NCI-H2029 treated with DMSO at 0.1 percent for 48 hours (cell line): ENCODE results near the gene TMEM18.

Experiments used
- DNase-seq: peaks from one replicate; lab custom pipeline; 2025; lab: John Stamatoyannopoulos, UW

TMEM18 gene

DNA sequence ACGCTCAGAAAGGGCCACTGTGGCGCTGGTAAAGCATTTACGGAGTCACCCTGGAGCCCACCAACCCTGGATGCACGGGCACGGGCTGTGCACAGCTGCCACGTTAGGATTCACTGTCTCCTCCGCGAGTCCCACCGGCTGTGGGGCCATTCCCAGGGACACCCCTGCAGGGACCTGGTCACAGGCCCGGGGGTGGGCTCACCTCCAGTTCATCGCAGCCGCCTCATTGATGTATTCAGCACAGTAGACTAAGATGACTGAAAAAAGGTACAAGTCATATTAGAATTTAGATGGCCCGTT lies 4.7 kb downstream of the TMEM18 start:
- DNase-seq = no peak

DNA sequence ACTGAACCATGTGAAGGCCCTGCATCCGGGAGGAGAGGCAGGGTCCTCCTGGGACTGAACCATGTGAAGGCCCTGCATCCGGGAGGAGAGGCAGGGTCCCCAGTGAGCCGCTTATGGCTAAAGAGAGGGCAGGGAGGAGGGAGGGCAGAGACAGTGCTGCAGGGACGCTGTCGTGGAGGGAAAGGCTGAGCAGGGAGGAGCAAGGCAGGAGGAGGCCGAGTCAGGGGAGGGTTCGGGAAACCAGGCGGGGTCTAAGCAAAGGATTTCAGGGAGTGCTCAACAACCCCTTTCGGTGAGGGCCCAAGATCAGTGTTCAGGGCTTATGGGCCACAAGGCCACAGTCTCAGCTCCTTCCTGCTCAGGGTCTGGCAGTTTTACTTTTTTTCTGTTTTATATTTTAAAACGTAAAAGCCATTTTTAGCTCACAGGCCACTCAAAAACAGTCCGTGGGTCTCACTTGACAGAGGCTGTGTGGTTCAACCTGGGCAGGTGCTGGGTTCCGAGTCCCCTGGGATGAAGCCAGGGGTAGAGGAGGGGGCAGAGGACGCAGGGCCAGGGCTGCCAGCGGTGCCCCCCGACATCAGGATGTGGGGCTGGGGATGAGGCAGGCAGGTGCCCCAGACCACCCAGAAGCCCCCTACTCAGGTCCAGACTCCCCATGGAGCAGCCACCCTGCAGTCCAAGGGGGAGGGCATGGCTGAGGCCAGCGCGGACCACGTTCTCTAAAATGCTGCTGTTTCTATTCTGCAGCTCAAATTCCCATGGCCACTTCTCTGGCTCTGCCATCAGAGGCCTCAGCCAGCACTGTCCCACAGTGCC lies 5.2 kb downstream of the TMEM18 start:
- no peak for DNase-seq

- no peak for DNase-seq
These were observed 6.1 kb downstream of the TMEM18 start for GRCh38 chr2:671072-671471.

- no peak for DNase-seq
These were observed 6.6 kb downstream of the TMEM18 start for GRCh38 chr2:670637-671036.

GRCh38 chr2:669323-669722 lies 7.9 kb downstream of the TMEM18 start:
- no peak for DNase-seq

DNA sequence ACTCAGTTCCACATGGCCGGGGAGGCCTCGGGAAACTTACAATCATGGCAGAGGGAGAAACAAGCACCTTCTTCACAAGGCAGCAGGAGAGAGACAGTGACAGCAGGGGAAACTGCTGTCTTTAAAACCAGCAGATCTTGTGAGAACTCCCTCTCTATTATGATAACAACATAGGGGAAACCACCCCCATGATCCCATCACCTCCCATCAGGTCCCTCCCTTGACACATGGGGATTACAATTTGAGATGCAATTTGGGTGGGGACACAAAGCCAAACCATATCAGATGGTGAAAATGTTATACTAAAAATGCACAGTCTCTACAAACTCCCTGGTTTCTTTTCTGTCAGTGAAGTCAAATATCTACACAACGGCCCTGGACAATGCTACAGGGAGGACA lies 9.2 kb downstream of the TMEM18 start:
- no peak for DNase-seq

- DNase-seq = no peak
These were observed 9.7 kb downstream of the TMEM18 start for GRCh38 chr2:667332-667999.

GRCh38 chr2:666441-666840 lies 10.8 kb downstream of the TMEM18 start:
- no peak for DNase-seq

DNA sequence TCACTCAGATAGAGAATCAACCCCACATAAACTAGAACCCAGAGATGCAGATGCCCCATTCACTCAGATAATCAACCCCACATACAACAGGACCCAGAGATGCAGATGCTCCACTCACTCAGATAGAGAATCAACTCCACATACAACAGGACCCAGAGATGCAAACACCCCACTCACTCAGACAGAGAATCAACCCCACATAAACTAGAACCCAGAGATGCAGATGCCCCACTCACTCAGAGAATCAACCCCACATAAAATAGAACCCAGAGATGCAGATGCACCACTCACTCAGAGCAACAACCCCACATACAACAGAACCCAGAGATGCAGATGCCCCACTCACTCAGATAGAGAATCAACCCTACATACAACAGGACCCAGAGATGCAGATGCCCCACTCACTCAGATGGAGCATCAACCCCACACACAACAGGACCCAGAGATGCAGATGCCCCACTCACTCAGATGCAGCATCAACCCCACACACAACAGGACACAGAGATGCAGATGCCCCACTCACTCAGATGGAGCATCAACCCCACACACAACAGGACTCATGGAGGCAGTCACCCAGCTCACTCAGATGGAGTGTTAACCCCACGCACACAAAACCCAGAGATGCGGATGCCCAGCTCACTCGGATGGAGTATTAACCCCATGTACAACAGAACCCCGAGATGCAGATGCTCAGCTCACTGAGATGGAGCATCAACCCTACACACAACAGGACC lies 11.7 kb downstream of the TMEM18 start:
- no peak for DNase-seq

DNA sequence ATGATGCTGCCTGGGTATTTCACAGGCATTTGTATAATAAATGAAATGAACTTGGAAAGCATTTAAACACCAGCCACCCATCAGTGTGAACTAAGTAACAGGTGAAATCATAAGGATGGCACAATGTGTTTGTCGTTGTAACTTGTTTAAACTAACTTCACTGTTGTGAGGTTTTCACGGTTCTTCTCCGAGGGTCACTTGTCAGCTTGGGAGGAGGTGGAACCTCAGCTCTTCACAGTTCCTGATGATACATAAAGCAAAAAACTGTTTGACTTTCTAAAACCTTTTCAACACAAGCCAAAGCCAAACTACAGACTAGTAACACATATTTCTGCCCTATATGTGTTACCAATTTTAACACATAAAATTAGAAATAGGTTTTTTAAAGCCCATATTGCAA lies 13.1 kb downstream of the TMEM18 start:
- no peak for DNase-seq

- no peak for DNase-seq
These were observed 14.0 kb downstream of the TMEM18 start for GRCh38 chr2:663221-663620.

GRCh38 chr2:661360-661635 lies 15.9 kb downstream of the TMEM18 start:
- DNase-seq = no peak

DNA sequence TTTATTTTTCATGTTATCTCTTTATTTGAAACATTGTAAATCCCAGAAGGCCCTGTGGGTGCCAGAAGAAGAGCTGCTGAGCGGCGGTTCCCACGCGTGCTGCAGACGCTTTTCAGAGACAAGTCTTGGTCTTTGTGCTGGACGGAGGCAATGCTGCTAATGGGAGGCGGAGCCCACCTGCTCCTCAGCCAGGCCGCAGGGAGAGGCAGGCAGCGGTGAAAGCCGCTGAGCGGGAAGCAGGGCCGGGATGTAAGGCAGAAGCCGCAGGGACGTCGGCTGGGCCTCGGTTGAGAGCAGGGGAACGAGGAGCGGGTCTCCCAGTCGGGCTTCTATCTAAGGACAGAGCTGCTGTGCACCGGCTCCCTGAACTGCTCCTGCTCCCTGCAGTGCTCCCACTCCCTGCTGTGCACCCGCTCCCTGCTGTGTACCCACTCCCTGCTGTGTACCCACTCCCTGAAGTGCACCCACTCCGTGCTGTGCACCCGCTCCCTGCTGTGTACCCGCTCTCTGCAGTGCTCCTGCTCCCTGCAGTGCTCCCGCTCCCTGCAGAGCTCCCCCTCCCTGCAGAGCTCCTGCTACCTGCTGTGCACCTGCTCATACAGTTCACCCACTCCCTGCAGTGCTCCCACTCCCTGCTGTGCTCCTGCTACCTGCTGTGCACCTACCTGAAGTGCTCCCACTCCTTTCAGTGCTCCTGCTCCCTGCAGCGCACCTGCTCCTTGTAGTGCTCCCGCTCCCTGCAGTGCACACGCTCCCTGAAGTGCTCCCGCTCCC lies 16.4 kb downstream of the TMEM18 start:
- no peak for DNase-seq

GRCh38 chr2:660029-660428 lies 17.2 kb downstream of the TMEM18 start:
- no peak for DNase-seq

- DNase-seq = no peak
These were observed 18.8 kb downstream of the TMEM18 start for GRCh38 chr2:658426-658825.

DNA sequence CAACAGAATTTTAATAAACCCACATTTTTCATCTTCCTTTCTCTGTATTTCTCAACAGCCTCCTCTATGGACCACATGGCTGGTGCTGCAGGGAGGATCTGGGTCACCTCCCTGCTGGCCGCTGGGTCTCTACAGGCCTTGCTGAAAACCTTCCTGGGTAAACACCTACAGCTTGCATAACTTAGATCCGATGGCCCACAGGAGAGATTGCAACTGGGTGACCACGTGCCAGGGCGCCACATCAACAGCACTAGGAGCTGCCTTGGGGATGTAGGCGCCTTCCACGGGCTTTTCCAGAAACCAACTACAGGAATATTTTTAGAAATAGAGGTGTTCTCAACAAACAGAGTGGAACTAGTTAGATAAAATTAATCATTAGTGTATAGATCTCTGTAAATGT lies 19.4 kb downstream of the TMEM18 start:
- DNase-seq = no peak

- no peak for DNase-seq
These were observed 20.5 kb downstream of the TMEM18 start for GRCh38 chr2:656676-657075.

GRCh38 chr2:655626-656025 lies 21.6 kb downstream of the TMEM18 start:
- no peak for DNase-seq

- DNase-seq = no peak
These were observed 22.3 kb downstream of the TMEM18 start for GRCh38 chr2:654896-655295.

GRCh38 chr2:653645-654425 lies 23.4 kb downstream of the TMEM18 start:
- no peak for DNase-seq

- DNase-seq = no peak
These were observed 24.2 kb downstream of the TMEM18 start for GRCh38 chr2:652881-653480.
